Left ventricle myocardium inferior (tissue), 1 donor: ENCODE data around the gene MED9. TPM values are rescaled to one million over a fixed set of nuclear protein-coding genes. Genes with fewer than 3 reads are reported as not detected.

ENCODE experiments used
- DNase-seq: peaks from one replicate; pipeline ENCODE4 v3.0.0-alpha.2; 2020
- H3K27ac ChIP-seq: fragments of 200-600 bp; replicated peaks from 2 replicates; pipeline ENCODE4 v1.8.0; 2021
- H3K27me3 ChIP-seq: fragments of 200-600 bp; 2 replicates; pipeline ENCODE4 v1.8.0; 2021; ENCODE audit warnings: low read depth
- H3K36me3 ChIP-seq: fragments of 200-600 bp; 2 replicates; pipeline ENCODE4 v1.8.0; 2021
- H3K4me1 ChIP-seq: fragments of 200-600 bp; 2 replicates; pipeline ENCODE4 v1.8.0; 2021
- H3K4me3 ChIP-seq: fragments of 200-600 bp; 2 replicates; pipeline ENCODE4 v1.8.0; 2021; ENCODE audit warnings: mild to moderate bottlenecking, moderate library complexity
- H3K9me3 ChIP-seq: fragments of 200-600 bp; replicated peaks from 2 replicates; pipeline ENCODE4 v1.8.0; 2021
- CTCF ChIP-seq: fragments of 200-600 bp; IDR thresholded peaks from 2 replicates; pipeline ENCODE4 v1.8.0; 2021; ENCODE audit warnings: antibody characterized with exemption, mild to moderate bottlenecking, borderline replicate concordance
- intact Hi-C: fragments of 100-400 bp; cut with micrococcal nuclease; formaldehyde crosslinking; loops from one replicate; pipeline ENCODE4 v1.11.0; 2022
- total RNA-seq: library from RNA; stranded (reverse); fragmentation: NEBNext Ultra II Directional; extraction: Animal tissue kit (Norgen Biotek cat#: 25700); gene quantifications from one replicate; pipeline ENCODE4 v1.2.1, GENCODE V29; 2021
- donor health status: DM: no; HTN: yes; CAD: no; lungs with severe emphysema.

MED9 gene
- total RNA-seq, 1 donor from 2014 or later = 34.1 TPM

GRCh38 chr17:17538417-17539391 is 61.9 kb downstream of the MED9 start:
- Histone ChIP-seq H3K36me3 (no peaks in the 10 kb centered on the region), H3K4me1 (peaks cover 60% of the 10 kb centered on the region), H3K9me3 (no peaks in the 10 kb centered on the region), H3K27ac (peak overlapping the region; percentile 90), H3K4me3 (no peak overlapping the region), H3K27me3 (no peaks in the 10 kb centered on the region)
- DNase-seq = no peak
- intact Hi-C loops = no loop called here
- no peak for TF ChIP-seq CTCF

- intact Hi-C loops = no loop called here
- H3K27ac ChIP-seq = peak overlapping the region; percentile 90
- peaks cover 60% of the 10 kb centered on the region for H3K4me1 ChIP-seq
- DNase-seq = no peak
- H3K36me3 ChIP-seq = no peaks in the 10 kb centered on the region
- H3K4me3 ChIP-seq = no peak overlapping the region
- TF ChIP-seq CTCF = no peak
- no peaks in the 10 kb centered on the region for H3K9me3 ChIP-seq
- no peaks in the 10 kb centered on the region for H3K27me3 ChIP-seq
Observed at GRCh38 chr17:17539591-17539990, 62.8 kb downstream of the MED9 start.

- no peak overlapping the region for H3K4me3 ChIP-seq
- intact Hi-C loops = no loop called here
- H3K9me3 ChIP-seq = no peaks in the 10 kb centered on the region
- no peaks in the 10 kb centered on the region for H3K27me3 ChIP-seq
- peak overlapping the region; percentile 90 for H3K27ac ChIP-seq
- no peaks in the 10 kb centered on the region for H3K36me3 ChIP-seq
- H3K4me1 ChIP-seq = peaks cover 57% of the 10 kb centered on the region
- TF ChIP-seq CTCF = no peak
- no peak for DNase-seq
Observed at GRCh38 chr17:17540278-17540906, 63.6 kb downstream of the MED9 start.

GRCh38 chr17:17540935-17541639 is 64.3 kb downstream of the MED9 start:
- no peaks in the 10 kb centered on the region for H3K27me3 ChIP-seq
- H3K4me3 ChIP-seq = no peak overlapping the region
- no peak for DNase-seq
- intact Hi-C loops = no loop called here
- H3K9me3 ChIP-seq = no peaks in the 10 kb centered on the region
- TF ChIP-seq CTCF = no peak
- peaks cover 56% of the 10 kb centered on the region for H3K4me1 ChIP-seq
- peak overlapping the region; percentile 90 for H3K27ac ChIP-seq
- H3K36me3 ChIP-seq = no peaks in the 10 kb centered on the region

- peaks cover 56% of the 10 kb centered on the region for H3K4me1 ChIP-seq
- no peak for DNase-seq
- no peaks in the 10 kb centered on the region for H3K36me3 ChIP-seq
- H3K9me3 ChIP-seq = no peaks in the 10 kb centered on the region
- no peak overlapping the region for H3K4me3 ChIP-seq
- H3K27ac ChIP-seq = no peak overlapping the region
- intact Hi-C loops = no loop called here
- no peaks in the 10 kb centered on the region for H3K27me3 ChIP-seq
- TF ChIP-seq CTCF = no peak
Observed at GRCh38 chr17:17541640-17542001, 64.8 kb downstream of the MED9 start.
